GM19193 (cell line): ENCODE results near the gene NOCT.

Experiments used
- POLR2A ChIP-seq: IDR thresholded peaks from 4 replicates; pipeline ENCODE4 v1.6.1; 2011; ENCODE audit not compliant: insufficient read depth, insufficient read length; ENCODE audit errors: extremely low read depth

Gene NOCT

DNA sequence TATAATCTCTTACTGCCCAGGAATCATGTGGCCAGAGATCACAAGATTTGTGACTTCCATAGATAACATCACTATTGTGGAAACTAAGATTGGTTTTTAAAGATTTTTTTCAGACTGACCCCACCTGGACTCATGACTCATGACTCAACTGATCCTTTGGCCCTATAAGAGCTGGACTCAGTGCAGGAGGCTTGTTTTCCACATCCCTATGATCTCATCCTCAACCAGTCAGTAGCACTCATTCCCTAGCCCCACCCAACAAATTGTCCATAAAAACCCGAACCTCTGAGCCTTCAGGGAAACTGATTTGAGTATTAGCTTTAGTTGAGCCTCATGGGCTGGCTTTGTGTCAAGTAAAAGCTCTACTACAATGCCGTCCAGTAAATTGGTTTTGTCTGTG is 7.9 kb upstream of the NOCT start:
- TF ChIP-seq POLR2A: no peak

GRCh38 chr4:139009702-139010101 is 5.9 kb upstream of the NOCT start:
- TF ChIP-seq POLR2A: no peak

- no peak for TF ChIP-seq POLR2A
These were observed 4.2 kb upstream of the NOCT start for GRCh38 chr4:139011225-139011950.

GRCh38 chr4:139014371-139015268 is 961 bp upstream of the NOCT start:
- TF ChIP-seq POLR2A: no peak

DNA sequence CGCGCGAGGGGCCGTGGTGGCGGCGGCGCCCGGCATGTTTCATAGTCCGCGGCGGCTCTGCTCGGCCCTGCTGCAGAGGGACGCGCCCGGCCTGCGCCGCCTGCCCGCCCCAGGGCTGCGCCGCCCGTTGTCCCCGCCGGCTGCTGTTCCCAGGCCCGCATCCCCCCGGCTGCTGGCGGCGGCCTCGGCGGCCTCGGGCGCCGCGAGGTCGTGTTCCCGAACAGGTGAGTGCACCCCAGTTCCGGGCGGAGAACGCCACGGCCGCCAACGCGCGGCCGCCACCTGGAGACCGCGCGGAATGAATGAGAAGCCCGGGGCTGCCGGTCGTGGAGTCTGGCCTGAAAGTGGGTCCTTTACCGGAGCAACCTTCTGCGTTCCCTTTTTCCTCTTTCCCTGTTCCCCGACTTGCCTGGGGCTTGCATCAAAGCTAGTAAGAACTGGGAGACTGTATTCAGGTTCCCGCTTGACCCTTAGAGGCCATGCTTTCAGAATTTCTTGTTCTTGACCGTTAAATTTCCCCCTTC is 429 bp downstream of the NOCT start:
- TF ChIP-seq POLR2A: no peak

DNA sequence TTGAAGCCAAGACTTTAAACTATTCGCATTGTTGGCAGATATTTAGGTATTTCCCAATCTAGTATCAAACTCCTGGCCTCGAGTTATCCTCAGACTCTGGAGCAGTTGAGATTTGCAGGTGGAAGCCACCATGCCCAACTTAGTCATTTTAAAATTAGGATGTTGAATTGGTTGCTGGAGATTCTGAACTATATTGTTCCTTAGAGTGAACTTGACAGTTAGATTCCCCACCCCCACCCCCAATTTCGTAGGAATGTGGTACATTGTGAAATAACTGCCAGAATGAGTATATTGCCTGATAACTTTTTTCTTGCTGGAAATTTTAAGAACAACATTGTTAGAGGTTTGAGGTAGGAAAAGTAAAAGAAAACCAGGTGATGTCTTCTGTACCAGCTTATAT is 2.3 kb downstream of the NOCT start:
- TF ChIP-seq POLR2A: no peak

DNA sequence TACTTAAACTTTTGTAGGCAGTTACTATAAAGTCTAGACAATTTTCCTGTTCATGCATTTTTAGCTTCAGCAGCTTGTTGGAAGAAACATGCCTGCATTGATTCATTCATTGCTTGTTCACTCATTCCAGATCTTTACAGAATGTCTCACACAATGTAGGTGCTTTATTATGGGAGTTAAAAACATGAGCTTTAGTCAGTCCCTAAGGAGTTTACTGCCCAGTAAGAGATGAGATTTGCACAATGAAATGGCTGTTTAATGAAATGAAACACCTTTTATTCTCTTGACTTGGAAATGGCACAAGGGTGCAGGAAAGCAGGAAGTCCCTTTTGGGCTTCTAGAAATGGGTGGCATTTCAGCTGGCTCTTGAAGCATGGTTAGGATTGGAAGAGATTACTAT is 2.9 kb downstream of the NOCT start:
- TF ChIP-seq POLR2A: no peak

- TF ChIP-seq POLR2A: no peak
These were observed 3.6 kb downstream of the NOCT start for GRCh38 chr4:139018971-139019758.

GRCh38 chr4:139020384-139020783 is 4.8 kb downstream of the NOCT start:
- TF ChIP-seq POLR2A: no peak

DNA sequence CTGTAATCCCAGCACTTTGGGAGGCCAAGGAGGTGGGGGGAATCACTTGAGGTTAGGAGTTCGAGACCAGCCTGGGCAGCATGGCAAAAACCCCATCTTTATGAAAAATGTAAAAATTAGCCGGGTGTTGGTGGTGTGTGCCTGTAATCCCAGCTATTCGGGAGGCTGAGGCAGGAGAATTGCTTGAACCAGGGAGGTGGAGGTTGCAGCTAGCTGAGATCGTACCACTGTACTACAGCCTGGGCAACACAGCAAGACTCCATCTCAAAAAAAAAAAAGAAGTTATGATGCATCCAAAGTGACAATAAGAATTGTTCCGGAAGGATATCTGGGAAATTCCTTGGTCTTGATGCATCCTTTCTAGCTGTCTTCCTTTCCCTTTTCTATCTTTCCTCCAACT is 7.3 kb downstream of the NOCT start:
- TF ChIP-seq POLR2A: no peak

- TF ChIP-seq POLR2A: no peak
These were observed 9.1 kb downstream of the NOCT start for GRCh38 chr4:139024686-139025085.

DNA sequence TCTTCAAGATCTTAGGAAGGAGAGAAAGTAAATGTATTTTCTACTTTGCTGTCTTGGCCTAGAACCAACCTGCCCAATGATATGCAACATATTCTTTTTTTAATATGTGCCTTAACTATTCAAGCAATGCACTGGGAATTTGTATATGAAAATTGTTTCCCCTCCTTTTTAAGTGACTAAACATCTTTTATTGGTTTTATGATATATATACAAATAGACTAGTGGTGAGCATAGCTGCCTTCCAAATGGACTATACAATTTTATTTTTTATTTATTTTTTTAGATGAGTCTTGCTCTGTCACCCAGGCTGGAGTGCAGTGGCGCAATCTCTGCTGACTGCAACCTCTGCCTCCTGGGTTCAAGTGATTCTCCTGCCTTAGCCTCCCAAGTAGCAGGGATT is 10.3 kb downstream of the NOCT start:
- TF ChIP-seq POLR2A: no peak

DNA sequence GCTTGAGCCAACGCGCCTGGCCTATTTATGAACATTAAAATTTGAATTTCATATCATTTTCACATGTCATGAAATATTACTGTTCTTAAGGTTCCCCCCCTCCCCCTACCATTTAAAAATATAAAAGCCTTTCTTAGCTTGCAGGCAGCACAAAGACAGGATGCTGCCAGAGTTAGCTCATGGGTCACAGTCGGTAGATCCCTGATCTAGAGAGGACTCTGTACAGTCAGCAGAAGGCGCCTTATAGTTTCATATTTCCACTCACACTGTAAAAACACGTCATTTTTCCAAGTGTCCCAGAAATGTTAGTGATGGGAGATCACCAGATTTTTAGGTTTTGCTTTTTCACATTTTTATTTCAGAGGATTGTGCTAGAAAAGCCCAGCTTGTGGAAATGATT is 12.2 kb downstream of the NOCT start:
- TF ChIP-seq POLR2A: no peak

GRCh38 chr4:139028191-139028661 is 12.6 kb downstream of the NOCT start:
- TF ChIP-seq POLR2A: no peak
